Gastroesophageal sphincter (tissue), 4 donors: ENCODE measurements around the gene GZMM. TPM values are rescaled to one million over a fixed set of nuclear protein-coding genes. Genes with fewer than 3 reads are reported as not detected.

Experiments used
- ATAC-seq: fragments of 150-250 bp; one replicate; pipeline ENCODE4 v1.9.1; 2016; ENCODE audit warnings: mild to moderate bottlenecking, moderate library complexity
- H3K27ac ChIP-seq, 4 donors: fragments of 200-600 bp; sonication (generic) in 3 of 4; 1 replicate in 3 of 4; 2 replicates in 1 of 4; pipeline ENCODE4 v1.5.1; 2016 to 2019
- H3K27me3 ChIP-seq: fragments of 200-600 bp; sonication (generic); one replicate; pipeline ENCODE4 v1.5.1; 2019
- H3K36me3 ChIP-seq, 2 donors: fragments of 200-600 bp; sonication (generic); one replicate each; pipeline ENCODE4 v1.5.1; 2019; ENCODE audit warnings: control low read depth in 1 of 2
- H3K4me1 ChIP-seq, 3 donors: fragments of 200-600 bp; sonication (generic); 1 replicate in 2 of 3; 2 replicates in 1 of 3; pipeline ENCODE4 v1.5.1; 2016 to 2019; ENCODE audit warnings: control low read depth in 2 of 3
- H3K4me3 ChIP-seq, 2 donors: fragments of 200-600 bp; sonication (generic); one replicate each; pipeline ENCODE4 v1.5.1; 2019; ENCODE audit warnings: mild to moderate bottlenecking in 1 of 2, moderate library complexity in 1 of 2
- H3K9me3 ChIP-seq, 3 donors: fragments of 200-600 bp; sonication (generic); one replicate each; pipeline ENCODE4 v1.5.1; 2017 to 2019; ENCODE audit warnings: control low read depth in 2 of 3
- CTCF ChIP-seq, 4 experiments: fragments of 200-600 bp in 2 of 4; fragments of 450-650 bp in 2 of 4; sonication (generic) in 1 of 4; IDR thresholded peaks; one replicate each; pipeline ENCODE4 v1.5.1; 2017 to 2019; ENCODE audit warnings: antibody characterized with exemption in 4 of 4, mild to moderate bottlenecking in 2 of 4, moderate library complexity in 2 of 4
- EP300 ChIP-seq: sonication (generic); formaldehyde crosslinking; IDR thresholded peaks from one replicate; pipeline ENCODE4 v1.6.1; 2017; ENCODE audit warnings: antibody characterized with exemption, mild to moderate bottlenecking
- POLR2A ChIP-seq, 2 donors: fragments of 450-650 bp; IDR thresholded peaks; one replicate each; pipeline ENCODE4 v1.6.1; 2017; ENCODE audit warnings: antibody characterized with exemption in 2 of 2, mild to moderate bottlenecking in 2 of 2, moderate library complexity in 1 of 2
- POLR2AphosphoS5 ChIP-seq: sonication (generic); formaldehyde crosslinking; IDR thresholded peaks from one replicate; pipeline ENCODE4 v1.6.1; 2017; ENCODE audit warnings: antibody characterized with exemption
- WGBS, 2 donors: methylation state at CpG; one replicate each; pipeline ENCODE4 v1.1.5; 2018; ENCODE audit warnings: low coverage in 1 of 2; 5-methylcytosine and 5-hydroxymethylcytosine counted together
- total RNA-seq, 4 donors: library from RNA; depleted of rRNA; stranded (reverse); fragments of >200 nt; gene quantifications; one replicate each; pipeline ENCODE4 v1.1.0, GENCODE V29; 2016

GZMM gene
- total RNA-seq, 4 donors from 2014 or later, result 0.62 to 1.8 TPM; not detected in 2

GRCh38 chr19:498977-499623 lies 44.8 kb upstream of the GZMM start:
- Histone ChIP-seq H3K4me3 (no peak overlapping the region), H3K27ac (no peak overlapping the region), H3K4me1 (peaks cover 0 to 30% (median 8%) of the 10 kb centered on the region in 3 donors), H3K27me3 (peaks cover 64% of the 10 kb centered on the region), H3K36me3 (no peaks in the 10 kb centered on the region), H3K9me3 (no peaks in the 10 kb centered on the region)
- no peak for ATAC-seq
- TF ChIP-seq POLR2AphosphoS5 (no peak), POLR2A (IDR thresholded peaks at IDR 0.05) (no peak), CTCF (IDR thresholded peaks at IDR 0.05) (no peak), EP300 (no peak)
- WGBS, 2 donors, result 65 to 76% methylated on average over 25 to 29 of the region's 31 CpGs

- Histone ChIP-seq H3K4me3 (no peak overlapping the region), H3K4me1 (peaks cover 0 to 24% (median 12%) of the 10 kb centered on the region in 3 donors), H3K27ac (no peak overlapping the region), H3K27me3 (peaks cover 42% of the 10 kb centered on the region), H3K36me3 (no peaks in the 10 kb centered on the region), H3K9me3 (no peaks in the 10 kb centered on the region)
- 73 to 91% methylated on average over 2 to 5 of the region's 17 CpGs for whole genome bisulfite sequencing, 2 donors
- TF ChIP-seq POLR2AphosphoS5, result no peak
- no peak for TF ChIP-seq CTCF (IDR thresholded peaks at IDR 0.05)
- TF ChIP-seq EP300, result no peak
- TF ChIP-seq POLR2A (IDR thresholded peaks at IDR 0.05), result no peak
- no peak for ATAC-seq
Measured at GRCh38 chr19:501646-502045, 42.2 kb upstream of the GZMM start.

GRCh38 chr19:504616-505015 lies 39.2 kb upstream of the GZMM start:
- no peak for ATAC-seq
- H3K4me1 ChIP-seq, result peaks cover 0 to 26% (median 14%) of the 10 kb centered on the region in 3 donors
- no peak overlapping the region for H3K27ac ChIP-seq
- 80% methylated on average over 2 of the region's 14 CpGs; no CpG with 5 or more reads in 1 of the 2 donors for WGBS, 2 donors
- peaks cover 0 to 6% of the 10 kb centered on the region in 2 donors for H3K36me3 ChIP-seq
- H3K9me3 ChIP-seq, result no peaks in the 10 kb centered on the region
- H3K4me3 ChIP-seq, result no peak overlapping the region
- TF ChIP-seq EP300, result no peak
- TF ChIP-seq POLR2A (IDR thresholded peaks at IDR 0.05), result no peak
- TF ChIP-seq POLR2AphosphoS5, result no peak
- no peak for TF ChIP-seq CTCF (IDR thresholded peaks at IDR 0.05)
- H3K27me3 ChIP-seq, result peaks cover 13% of the 10 kb centered on the region

GRCh38 chr19:506404-507285 lies 37.2 kb upstream of the GZMM start:
- H3K9me3 ChIP-seq, result no peaks in the 10 kb centered on the region
- peak overlapping the region; percentile 72 to 77 for H3K4me3 ChIP-seq
- H3K4me1 ChIP-seq, result peaks cover 0 to 41% (median 20%) of the 10 kb centered on the region in 3 donors
- peak overlapping the region; percentile 70 to 93 (median 92) for H3K27ac ChIP-seq
- TF ChIP-seq CTCF (IDR thresholded peaks at IDR 0.05), result peak in 3 of 4 experiments; percentile 98 to 99 (median 98)
- no peak for TF ChIP-seq EP300
- TF ChIP-seq POLR2A (IDR thresholded peaks at IDR 0.05), result peak; percentile 37 to 43
- peak; percentile 14 for TF ChIP-seq POLR2AphosphoS5
- H3K27me3 ChIP-seq, result no peaks in the 10 kb centered on the region
- peak; percentile 94 for ATAC-seq
- WGBS, 2 donors, result 0 to 10% methylated on average over 6 to 20 of the region's 48 CpGs
- peaks cover 0 to 9% of the 10 kb centered on the region in 2 donors for H3K36me3 ChIP-seq
